ENCODE data around the gene MCEMP1. TPM values are rescaled to one million over a fixed set of nuclear protein-coding genes. Genes with fewer than 3 reads are reported as not detected.

MCEMP1 gene
- total and polyA plus RNA-seq, 2 experiments from 2014 or later: not detected

DNA sequence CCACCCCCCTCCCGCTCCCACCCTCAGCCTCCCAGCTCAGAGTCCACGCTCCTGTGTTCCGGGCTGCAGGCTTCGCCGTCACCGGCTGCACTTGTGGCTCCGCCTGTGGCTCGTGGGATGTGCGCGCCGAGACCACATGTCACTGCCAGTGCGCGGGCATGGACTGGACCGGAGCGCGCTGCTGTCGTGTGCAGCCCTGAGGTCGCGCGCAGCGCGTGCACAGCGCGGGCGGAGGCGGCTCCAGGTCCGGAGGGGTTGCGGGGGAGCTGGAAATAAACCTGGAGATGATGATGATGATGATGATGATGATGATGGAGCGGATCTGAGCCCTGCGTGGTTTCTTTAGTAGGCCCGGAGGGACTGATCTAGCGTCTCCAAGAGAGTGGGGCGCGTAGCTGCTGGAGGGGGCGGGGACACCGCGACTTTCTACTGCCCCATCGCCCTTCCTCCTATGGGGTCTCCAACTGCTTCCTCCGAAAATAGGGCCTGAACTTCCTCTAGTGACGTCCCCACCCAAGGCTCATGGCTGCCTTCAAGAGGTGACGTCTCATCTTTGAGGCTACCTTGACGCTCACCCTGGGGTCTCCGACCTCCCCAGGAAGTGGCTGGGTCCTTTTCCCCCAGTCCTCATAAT lies 6.6 kb upstream of the MCEMP1 start:
- peak overlapping the region; percentile 92 for H3K4me2 ChIP-seq

More for the DNA sequence above, 6.6 kb upstream of the MCEMP1 start:
- DNase-seq (ENCODE audit: low spot score): peak; percentile 65
- ATAC-seq: peak; percentile 55
- H3K4me3 ChIP-seq: peak overlapping the region; percentile 79
- no peak overlapping the region for H3K27ac ChIP-seq (ENCODE audit: low read depth)
- no peaks in the 10 kb centered on the region for H3F3A ChIP-seq (replicated peaks; ENCODE audit: low read depth)
- H3K27me3 Mint-ChIP-seq (ENCODE audit: insufficient read depth, low read depth, poor library complexity): peaks cover 37% of the 10 kb centered on the region
- H3K4me1 ChIP-seq (ENCODE audit: insufficient read depth): no peaks in the 10 kb centered on the region; the same call in 1 of the 2 replicates
- peak overlapping the region; percentile 100 for H2AFZ ChIP-seq
- H3K27me3 ChIP-seq (ENCODE audit: insufficient read depth): peaks cover 46% of the 10 kb centered on the region
- no peak overlapping the region for H3K27ac Mint-ChIP-seq
- no peaks in the 10 kb centered on the region for H3K36me3 Mint-ChIP-seq (ENCODE audit: low read depth)
- H3K9me2 ChIP-seq (ENCODE audit: insufficient read depth): no peaks in the 10 kb centered on the region
- no peaks in the 10 kb centered on the region for H4K20me1 ChIP-seq (replicated peaks; ENCODE audit: insufficient read depth)
- H3K36me3 ChIP-seq (ENCODE audit: insufficient read depth): no peaks in the 10 kb centered on the region
- no peaks in the 10 kb centered on the region for H3K79me2 ChIP-seq (replicated peaks; ENCODE audit: insufficient read depth)
- H3K4me3 Mint-ChIP-seq: peak overlapping the region; percentile 89
- TF ChIP-seq JUNB (IDR thresholded peaks at IDR 0.05; ENCODE audit: unreplicated experiment) (no peak), EZH2phosphoT487 (IDR thresholded peaks at IDR 0.05; ENCODE audit: unreplicated experiment) (no peak), ZNF331 (CRISPR knock-in tag; IDR thresholded peaks at IDR 0.05; ENCODE audit: low read depth) (no peak), STAT1 (IDR thresholded peaks at IDR 0.05; ENCODE audit: unreplicated experiment) (no peak), REST (IDR thresholded peaks at IDR 0.05; ENCODE audit: unreplicated experiment) (no peak), NANOG (IDR thresholded peaks at IDR 0.05; ENCODE audit: borderline replicate concordance) (no peak), ZNF114 (CRISPR knock-in tag; IDR thresholded peaks at IDR 0.05) (no peak), EZH2 (IDR thresholded peaks at IDR 0.05; ENCODE audit: low read depth, unreplicated experiment) (no peak), CREB1 (CRISPR knock-in tag; IDR thresholded peaks at IDR 0.05; ENCODE audit: low read depth) (no peak), POLR2AphosphoS5 (IDR thresholded peaks at IDR 0.05; ENCODE audit: low read depth) (no peak)
- TF ChIP-seq, protein P1, sequence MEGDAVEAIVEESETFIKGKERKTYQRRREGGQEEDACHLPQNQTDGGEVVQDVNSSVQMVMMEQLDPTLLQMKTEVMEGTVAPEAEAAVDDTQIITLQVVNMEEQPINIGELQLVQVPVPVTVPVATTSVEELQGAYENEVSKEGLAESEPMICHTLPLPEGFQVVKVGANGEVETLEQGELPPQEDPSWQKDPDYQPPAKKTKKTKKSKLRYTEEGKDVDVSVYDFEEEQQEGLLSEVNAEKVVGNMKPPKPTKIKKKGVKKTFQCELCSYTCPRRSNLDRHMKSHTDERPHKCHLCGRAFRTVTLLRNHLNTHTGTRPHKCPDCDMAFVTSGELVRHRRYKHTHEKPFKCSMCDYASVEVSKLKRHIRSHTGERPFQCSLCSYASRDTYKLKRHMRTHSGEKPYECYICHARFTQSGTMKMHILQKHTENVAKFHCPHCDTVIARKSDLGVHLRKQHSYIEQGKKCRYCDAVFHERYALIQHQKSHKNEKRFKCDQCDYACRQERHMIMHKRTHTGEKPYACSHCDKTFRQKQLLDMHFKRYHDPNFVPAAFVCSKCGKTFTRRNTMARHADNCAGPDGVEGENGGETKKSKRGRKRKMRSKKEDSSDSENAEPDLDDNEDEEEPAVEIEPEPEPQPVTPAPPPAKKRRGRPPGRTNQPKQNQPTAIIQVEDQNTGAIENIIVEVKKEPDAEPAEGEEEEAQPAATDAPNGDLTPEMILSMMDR (conservative IDR thresholded peaks at IDR 0.05; ENCODE audit: low read depth in 2 of 2): no peak
- TF ChIP-seq, protein P2, sequence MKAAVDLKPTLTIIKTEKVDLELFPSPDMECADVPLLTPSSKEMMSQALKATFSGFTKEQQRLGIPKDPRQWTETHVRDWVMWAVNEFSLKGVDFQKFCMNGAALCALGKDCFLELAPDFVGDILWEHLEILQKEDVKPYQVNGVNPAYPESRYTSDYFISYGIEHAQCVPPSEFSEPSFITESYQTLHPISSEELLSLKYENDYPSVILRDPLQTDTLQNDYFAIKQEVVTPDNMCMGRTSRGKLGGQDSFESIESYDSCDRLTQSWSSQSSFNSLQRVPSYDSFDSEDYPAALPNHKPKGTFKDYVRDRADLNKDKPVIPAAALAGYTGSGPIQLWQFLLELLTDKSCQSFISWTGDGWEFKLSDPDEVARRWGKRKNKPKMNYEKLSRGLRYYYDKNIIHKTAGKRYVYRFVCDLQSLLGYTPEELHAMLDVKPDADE (IDR thresholded peaks at IDR 0.05): no peak
- TF ChIP-seq, protein P3, sequence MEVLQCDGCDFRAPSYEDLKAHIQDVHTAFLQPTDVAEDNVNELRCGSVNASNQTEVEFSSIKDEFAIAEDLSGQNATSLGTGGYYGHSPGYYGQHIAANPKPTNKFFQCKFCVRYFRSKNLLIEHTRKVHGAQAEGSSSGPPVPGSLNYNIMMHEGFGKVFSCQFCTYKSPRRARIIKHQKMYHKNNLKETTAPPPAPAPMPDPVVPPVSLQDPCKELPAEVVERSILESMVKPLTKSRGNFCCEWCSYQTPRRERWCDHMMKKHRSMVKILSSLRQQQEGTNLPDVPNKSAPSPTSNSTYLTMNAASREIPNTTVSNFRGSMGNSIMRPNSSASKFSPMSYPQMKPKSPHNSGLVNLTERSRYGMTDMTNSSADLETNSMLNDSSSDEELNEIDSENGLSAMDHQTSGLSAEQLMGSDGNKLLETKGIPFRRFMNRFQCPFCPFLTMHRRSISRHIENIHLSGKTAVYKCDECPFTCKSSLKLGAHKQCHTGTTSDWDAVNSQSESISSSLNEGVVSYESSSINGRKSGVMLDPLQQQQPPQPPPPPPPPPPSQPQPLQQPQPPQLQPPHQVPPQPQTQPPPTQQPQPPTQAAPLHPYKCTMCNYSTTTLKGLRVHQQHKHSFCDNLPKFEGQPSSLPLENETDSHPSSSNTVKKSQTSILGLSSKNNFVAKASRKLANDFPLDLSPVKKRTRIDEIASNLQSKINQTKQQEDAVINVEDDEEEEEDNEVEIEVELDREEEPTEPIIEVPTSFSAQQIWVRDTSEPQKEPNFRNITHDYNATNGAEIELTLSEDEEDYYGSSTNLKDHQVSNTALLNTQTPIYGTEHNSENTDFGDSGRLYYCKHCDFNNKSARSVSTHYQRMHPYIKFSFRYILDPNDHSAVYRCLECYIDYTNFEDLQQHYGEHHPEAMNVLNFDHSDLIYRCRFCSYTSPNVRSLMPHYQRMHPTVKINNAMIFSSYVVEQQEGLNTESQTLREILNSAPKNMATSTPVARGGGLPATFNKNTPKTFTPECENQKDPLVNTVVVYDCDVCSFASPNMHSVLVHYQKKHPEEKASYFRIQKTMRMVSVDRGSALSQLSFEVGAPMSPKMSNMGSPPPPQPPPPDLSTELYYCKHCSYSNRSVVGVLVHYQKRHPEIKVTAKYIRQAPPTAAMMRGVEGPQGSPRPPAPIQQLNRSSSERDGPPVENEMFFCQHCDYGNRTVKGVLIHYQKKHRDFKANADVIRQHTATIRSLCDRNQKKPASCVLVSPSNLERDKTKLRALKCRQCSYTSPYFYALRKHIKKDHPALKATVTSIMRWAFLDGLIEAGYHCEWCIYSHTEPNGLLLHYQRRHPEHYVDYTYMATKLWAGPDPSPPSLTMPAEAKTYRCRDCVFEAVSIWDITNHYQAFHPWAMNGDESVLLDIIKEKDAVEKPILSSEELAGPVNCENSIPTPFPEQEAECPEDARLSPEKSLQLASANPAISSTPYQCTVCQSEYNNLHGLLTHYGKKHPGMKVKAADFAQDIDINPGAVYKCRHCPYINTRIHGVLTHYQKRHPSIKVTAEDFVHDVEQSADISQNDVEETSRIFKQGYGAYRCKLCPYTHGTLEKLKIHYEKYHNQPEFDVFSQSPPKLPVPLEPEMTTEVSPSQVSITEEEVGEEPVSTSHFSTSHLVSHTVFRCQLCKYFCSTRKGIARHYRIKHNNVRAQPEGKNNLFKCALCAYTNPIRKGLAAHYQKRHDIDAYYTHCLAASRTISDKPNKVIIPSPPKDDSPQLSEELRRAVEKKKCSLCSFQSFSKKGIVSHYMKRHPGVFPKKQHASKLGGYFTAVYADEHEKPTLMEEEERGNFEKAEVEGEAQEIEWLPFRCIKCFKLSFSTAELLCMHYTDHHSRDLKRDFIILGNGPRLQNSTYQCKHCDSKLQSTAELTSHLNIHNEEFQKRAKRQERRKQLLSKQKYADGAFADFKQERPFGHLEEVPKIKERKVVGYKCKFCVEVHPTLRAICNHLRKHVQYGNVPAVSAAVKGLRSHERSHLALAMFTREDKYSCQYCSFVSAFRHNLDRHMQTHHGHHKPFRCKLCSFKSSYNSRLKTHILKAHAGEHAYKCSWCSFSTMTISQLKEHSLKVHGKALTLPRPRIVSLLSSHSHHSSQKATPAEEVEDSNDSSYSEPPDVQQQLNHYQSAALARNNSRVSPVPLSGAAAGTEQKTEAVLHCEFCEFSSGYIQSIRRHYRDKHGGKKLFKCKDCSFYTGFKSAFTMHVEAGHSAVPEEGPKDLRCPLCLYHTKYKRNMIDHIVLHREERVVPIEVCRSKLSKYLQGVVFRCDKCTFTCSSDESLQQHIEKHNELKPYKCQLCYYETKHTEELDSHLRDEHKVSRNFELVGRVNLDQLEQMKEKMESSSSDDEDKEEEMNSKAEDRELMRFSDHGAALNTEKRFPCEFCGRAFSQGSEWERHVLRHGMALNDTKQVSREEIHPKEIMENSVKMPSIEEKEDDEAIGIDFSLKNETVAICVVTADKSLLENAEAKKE (CRISPR knock-in tag; IDR thresholded peaks at IDR 0.05): no peak
- peaks cover 9% of the 10 kb centered on the region for H3K9me3 Mint-ChIP-seq
- peaks cover 8% of the 10 kb centered on the region; the same call in 2 of the 3 replicates for H3K4me1 Mint-ChIP-seq

Data from GM23338 (cell line).